Measurements from ENCODE around the gene DUSP21.
"Not testable (repeated sequence)": the region's sequence is repeated elsewhere in the genome, so short reads cannot be mapped to it uniquely, and the experiment has no call there.

The DUSP21 gene

GRCh38 chrX:44876086-44876485 is 32.3 kb downstream of the DUSP21 start:
- peak; percentile 20 for DNase-seq (ENCODE audit: low spot score)

GRCh38 chrX:44876767-44877166 is 32.9 kb downstream of the DUSP21 start:
- DNase-seq (ENCODE audit: low spot score) = no peak

- DNase-seq (ENCODE audit: low spot score) = no peak
Measured at GRCh38 chrX:44878780-44879179, 35.0 kb downstream of the DUSP21 start.

GRCh38 chrX:44881549-44881948 is 37.7 kb downstream of the DUSP21 start:
- DNase-seq (ENCODE audit: low spot score) = no peak

- DNase-seq (ENCODE audit: low spot score) = peak; percentile 34
Measured at GRCh38 chrX:44882635-44883034, 38.8 kb downstream of the DUSP21 start.

GRCh38 chrX:44884944-44885343 is 41.1 kb downstream of the DUSP21 start:
- DNase-seq (ENCODE audit: low spot score) = no peak

- no peak for DNase-seq (ENCODE audit: low spot score)
Measured at GRCh38 chrX:44889824-44890223, 46.0 kb downstream of the DUSP21 start.

GRCh38 chrX:44890247-44890646 is 46.4 kb downstream of the DUSP21 start:
- peak; percentile 35 for DNase-seq (ENCODE audit: low spot score)

- not testable (repeated sequence) for DNase-seq (ENCODE audit: low spot score)
Measured at GRCh38 chrX:44890687-44891086, 46.9 kb downstream of the DUSP21 start.

- no peak for DNase-seq (ENCODE audit: low spot score)
Measured at GRCh38 chrX:44891642-44892041, 47.8 kb downstream of the DUSP21 start.

All from kidney tubule cell (primary cell).